ENCODE results near the gene LRIG1. TPM values are rescaled to one million over a fixed set of nuclear protein-coding genes. Genes with fewer than 3 reads are reported as not detected.

LRIG1 gene
- total RNA-seq, 1 experiment from 2014 or later: 2.2 TPM

GRCh38 chr3:66353530-66353929 lies 147.3 kb downstream of the LRIG1 start:
- no peaks in the 10 kb centered on the region for H3F3A ChIP-seq (ENCODE audit: low read length, unreplicated experiment)
- POLR2A ChIA-PET (ENCODE audit: unreplicated experiment): interaction anchor here (0.6 kb wide), 1 partner anchor 101 kb away, joined by 4 read pairs; no protein-coding TSS in a partner anchor
- BruUV-seq (replicated peaks): no TSS peak
- H3K27ac ChIP-seq (ENCODE audit: low read length): no peak overlapping the region
- no peaks in the 10 kb centered on the region for H3K36me3 ChIP-seq (ENCODE audit: low read depth, low read length)
- H3K4me3 ChIP-seq (ENCODE audit: low read length): no peak overlapping the region
- CTCF ChIA-PET: no interaction called here
- no peak overlapping the region for H3K9ac ChIP-seq (ENCODE audit: low read length)
- no peaks in the 10 kb centered on the region for H3K27me3 ChIP-seq (ENCODE audit: low read length)
- H3K4me1 ChIP-seq (ENCODE audit: insufficient read depth, low read length): no peaks in the 10 kb centered on the region
- H3K9me3 ChIP-seq (ENCODE audit: low read length): no peaks in the 10 kb centered on the region
- intact Hi-C loops (cut with micrococcal nuclease): no loop called here
- no peaks in the 10 kb centered on the region for H3K79me2 ChIP-seq (ENCODE audit: low read length)
- H2AFZ ChIP-seq (ENCODE audit: low read length): no peak overlapping the region
- ATAC-seq: no peak
- no peaks in the 10 kb centered on the region for H3K9me2 ChIP-seq (replicated peaks; ENCODE audit: low read length)
- no peaks in the 10 kb centered on the region for H4K20me1 ChIP-seq (ENCODE audit: low read length)
- no peak for DNase-seq
- no peak for TF ChIP-seq CTCF (conservative IDR thresholded peaks at IDR 0.05; ENCODE audit: low read depth, low read length)
- TF ChIP-seq EZH2 (IDR thresholded peaks at IDR 0.05; ENCODE audit: low read length, unreplicated experiment): no peak
- TF ChIP-seq EZH2phosphoT487 (IDR thresholded peaks at IDR 0.05; ENCODE audit: borderline replicate concordance, low read length): no peak
- H3K4me2 ChIP-seq (ENCODE audit: low read length): no peak overlapping the region

GRCh38 chr3:66353039-66353438 lies 147.8 kb downstream of the LRIG1 start:
- no peak for DNase-seq
- no peak for ATAC-seq
- Histone ChIP-seq H3K9ac (ENCODE audit: low read length) (no peak overlapping the region), H3K9me2 (replicated peaks; ENCODE audit: low read length) (no peaks in the 10 kb centered on the region), H3F3A (ENCODE audit: low read length, unreplicated experiment) (no peaks in the 10 kb centered on the region), H3K79me2 (ENCODE audit: low read length) (no peaks in the 10 kb centered on the region), H3K9me3 (ENCODE audit: low read length) (no peaks in the 10 kb centered on the region), H2AFZ (ENCODE audit: low read length) (no peak overlapping the region), H3K36me3 (ENCODE audit: low read depth, low read length) (no peaks in the 10 kb centered on the region), H3K4me1 (ENCODE audit: insufficient read depth, low read length) (no peaks in the 10 kb centered on the region), H3K4me2 (ENCODE audit: low read length) (no peak overlapping the region), H4K20me1 (ENCODE audit: low read length) (no peaks in the 10 kb centered on the region), H3K4me3 (ENCODE audit: low read length) (no peak overlapping the region), H3K27ac (ENCODE audit: low read length) (no peak overlapping the region), H3K27me3 (ENCODE audit: low read length) (no peaks in the 10 kb centered on the region)
- ChIA-PET CTCF (no interaction called here), POLR2A (ENCODE audit: unreplicated experiment) (no interaction called here)
- TF ChIP-seq EZH2phosphoT487 (IDR thresholded peaks at IDR 0.05; ENCODE audit: borderline replicate concordance, low read length) (no peak), EZH2 (IDR thresholded peaks at IDR 0.05; ENCODE audit: low read length, unreplicated experiment) (no peak)
- intact Hi-C loops (cut with micrococcal nuclease): no loop called here
- no TSS peak for BruUV-seq (replicated peaks)

- no peak for TF ChIP-seq EZH2phosphoT487 (IDR thresholded peaks at IDR 0.05; ENCODE audit: borderline replicate concordance, low read length)
- Histone ChIP-seq H3K4me2 (ENCODE audit: low read length) (no peak overlapping the region), H3K79me2 (ENCODE audit: low read length) (no peaks in the 10 kb centered on the region), H3K4me3 (ENCODE audit: low read length) (no peak overlapping the region), H4K20me1 (ENCODE audit: low read length) (no peaks in the 10 kb centered on the region), H3K9ac (ENCODE audit: low read length) (no peak overlapping the region), H3K9me3 (ENCODE audit: low read length) (no peaks in the 10 kb centered on the region), H2AFZ (ENCODE audit: low read length) (no peak overlapping the region), H3K9me2 (replicated peaks; ENCODE audit: low read length) (no peaks in the 10 kb centered on the region), H3K4me1 (ENCODE audit: insufficient read depth, low read length) (no peaks in the 10 kb centered on the region), H3K36me3 (ENCODE audit: low read depth, low read length) (no peaks in the 10 kb centered on the region), H3F3A (ENCODE audit: low read length, unreplicated experiment) (no peaks in the 10 kb centered on the region), H3K27ac (ENCODE audit: low read length) (no peak overlapping the region), H3K27me3 (ENCODE audit: low read length) (no peaks in the 10 kb centered on the region)
- ChIA-PET CTCF (no interaction called here), POLR2A (ENCODE audit: unreplicated experiment) (no interaction called here)
- no peak for ATAC-seq
- intact Hi-C loops (cut with micrococcal nuclease): no loop called here
- BruUV-seq (replicated peaks): no TSS peak
- DNase-seq: no peak
These were observed 150.2 kb downstream of the LRIG1 start for GRCh38 chr3:66350601-66351000.

GRCh38 chr3:66348704-66349103 lies 152.1 kb downstream of the LRIG1 start:
- H2AFZ ChIP-seq (ENCODE audit: low read length): no peak overlapping the region
- no TSS peak for BruUV-seq (replicated peaks)
- H3K9ac ChIP-seq (ENCODE audit: low read length): no peak overlapping the region
- ChIA-PET CTCF (no interaction called here), POLR2A (ENCODE audit: unreplicated experiment) (interaction anchor here (0.6 kb wide), 1 partner anchor 207 kb away, joined by 3 read pairs; no protein-coding TSS in a partner anchor)
- no peak for TF ChIP-seq EZH2 (IDR thresholded peaks at IDR 0.05; ENCODE audit: low read length, unreplicated experiment)
- ATAC-seq (no peak), DNase-seq (no peak)
- H4K20me1 ChIP-seq (ENCODE audit: low read length): no peaks in the 10 kb centered on the region
- H3F3A ChIP-seq (ENCODE audit: low read length, unreplicated experiment): no peaks in the 10 kb centered on the region
- intact Hi-C loops (cut with micrococcal nuclease): no loop called here
- no peaks in the 10 kb centered on the region for H3K4me1 ChIP-seq (ENCODE audit: insufficient read depth, low read length)
- H3K4me2 ChIP-seq (ENCODE audit: low read length): no peak overlapping the region
- no peaks in the 10 kb centered on the region for H3K79me2 ChIP-seq (ENCODE audit: low read length)
- H3K4me3 ChIP-seq (ENCODE audit: low read length): no peak overlapping the region
- no peaks in the 10 kb centered on the region for H3K36me3 ChIP-seq (ENCODE audit: low read depth, low read length)
- H3K27ac ChIP-seq (ENCODE audit: low read length): no peak overlapping the region
- H3K27me3 ChIP-seq (ENCODE audit: low read length): no peaks in the 10 kb centered on the region
- no peaks in the 10 kb centered on the region for H3K9me2 ChIP-seq (replicated peaks; ENCODE audit: low read length)
- no peaks in the 10 kb centered on the region for H3K9me3 ChIP-seq (ENCODE audit: low read length)

All from PC-3 (cell line).